Ectodermal cell (in vitro differentiated cells): ENCODE data around the gene ACKR2.

Experiments
- H3K27ac ChIP-seq: 2 replicates; pipeline ENCODE4 v1.7.0; 2013; ENCODE audit warnings: mild to moderate bottlenecking, low read depth, low read length; ENCODE audit not compliant: insufficient read depth, poor library complexity, severe bottlenecking
- H3K27me3 ChIP-seq: 2 replicates; pipeline ENCODE4 v1.7.0; 2013; ENCODE audit warnings: mild to moderate bottlenecking, low read length; ENCODE audit not compliant: insufficient read depth, control insufficient read depth, poor library complexity, severe bottlenecking
- H3K36me3 ChIP-seq: one replicate; pipeline ENCODE4 v1.7.0; 2013; ENCODE audit warnings: low read length; ENCODE audit not compliant: control insufficient read depth, insufficient read depth
- H3K4me1 ChIP-seq: one replicate; pipeline ENCODE4 v1.7.0; 2013; ENCODE audit warnings: low read length; ENCODE audit not compliant: control insufficient read depth, insufficient read depth
- H3K4me3 ChIP-seq: 2 replicates; pipeline ENCODE4 v1.7.0; 2013; ENCODE audit warnings: low read depth, low read length, control low read depth; ENCODE audit not compliant: insufficient read depth
- H3K9me3 ChIP-seq: 2 replicates; pipeline ENCODE4 v1.7.0; 2013; ENCODE audit warnings: mild to moderate bottlenecking, low read length, moderate library complexity; ENCODE audit not compliant: control insufficient read depth
- WGBS, 2 experiments: methylation state at CpG; one replicate each; pipeline ENCODE4 v1.1.7; 2013; ENCODE audit warnings: missing lambda C conversion rate in 2 of 2; 5-methylcytosine and 5-hydroxymethylcytosine counted together

Gene ACKR2

GRCh38 chr3:42778644-42779043 is 30.6 kb upstream of the ACKR2 start:
- Histone ChIP-seq H3K9me3 (no peaks in the 10 kb centered on the region), H3K4me3 (no peak overlapping the region), H3K27ac (no peak overlapping the region), H3K27me3 (no peaks in the 10 kb centered on the region), H3K4me1 (no peaks in the 10 kb centered on the region), H3K36me3 (no peaks in the 10 kb centered on the region)
- 94 to 96% methylated on average over 2 of the region's 2 CpGs for WGBS, 2 experiments

- no peak overlapping the region for H3K4me3 ChIP-seq
- no peaks in the 10 kb centered on the region for H3K36me3 ChIP-seq
- H3K9me3 ChIP-seq, result no peaks in the 10 kb centered on the region
- no peaks in the 10 kb centered on the region for H3K27me3 ChIP-seq
- no peak overlapping the region for H3K27ac ChIP-seq
- no peaks in the 10 kb centered on the region for H3K4me1 ChIP-seq
- 94 to 98% methylated on average over 2 to 3 of the region's 3 CpGs for WGBS, 2 experiments
Measured at GRCh38 chr3:42780398-42780797, 28.8 kb upstream of the ACKR2 start.

DNA sequence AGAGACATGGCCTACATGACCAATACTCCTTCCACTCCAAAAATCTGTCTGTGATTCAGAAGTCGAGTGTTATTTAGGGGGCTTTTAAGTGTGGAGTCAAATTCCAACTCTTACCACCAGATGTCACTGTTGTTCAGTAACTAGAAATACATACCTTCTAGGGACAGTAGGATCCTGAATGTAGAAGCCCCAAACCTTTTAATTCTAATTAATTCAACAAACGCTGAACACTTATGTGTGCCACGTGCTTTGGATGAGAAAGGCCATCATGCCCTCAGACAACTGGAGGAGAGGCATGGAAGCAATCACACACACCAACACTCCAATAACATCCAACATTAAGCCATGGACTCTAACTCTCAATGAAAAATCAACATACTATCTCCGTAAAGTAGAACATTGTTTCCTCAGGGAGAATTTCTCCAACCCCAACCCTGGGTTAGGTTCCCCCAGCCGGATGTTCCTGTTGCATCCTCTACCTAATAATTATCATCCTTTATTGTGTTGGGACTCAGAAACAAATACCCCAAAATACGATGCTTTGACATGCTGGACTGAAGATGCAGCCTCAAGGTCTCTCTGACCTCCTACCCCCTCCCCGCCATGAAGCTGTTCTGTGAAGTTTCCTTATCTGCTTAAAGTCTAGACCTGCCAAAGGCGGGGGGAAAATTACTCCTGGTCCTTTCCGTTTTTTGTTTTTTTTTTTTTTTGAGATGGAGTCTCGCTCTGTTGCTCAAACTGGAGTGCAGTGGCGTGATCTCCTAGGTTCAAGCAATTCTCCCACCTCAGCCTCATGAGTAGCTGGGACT is 28.1 kb upstream of the ACKR2 start:
- Histone ChIP-seq H3K27me3 (no peaks in the 10 kb centered on the region), H3K9me3 (no peaks in the 10 kb centered on the region), H3K4me3 (no peak overlapping the region), H3K36me3 (no peaks in the 10 kb centered on the region), H3K4me1 (no peaks in the 10 kb centered on the region), H3K27ac (no peak overlapping the region)
- WGBS, 2 experiments, result 76 to 79% methylated on average over 11 of the region's 11 CpGs

- H3K27me3 ChIP-seq, result no peaks in the 10 kb centered on the region
- no peaks in the 10 kb centered on the region for H3K9me3 ChIP-seq
- no peaks in the 10 kb centered on the region for H3K4me1 ChIP-seq
- no peaks in the 10 kb centered on the region for H3K36me3 ChIP-seq
- 94 to 100% methylated on average over 1 of the region's 1 CpG for WGBS, 2 experiments
- H3K4me3 ChIP-seq, result no peak overlapping the region
- H3K27ac ChIP-seq, result no peak overlapping the region
Measured at GRCh38 chr3:42786212-42786611, 23.0 kb upstream of the ACKR2 start.

DNA sequence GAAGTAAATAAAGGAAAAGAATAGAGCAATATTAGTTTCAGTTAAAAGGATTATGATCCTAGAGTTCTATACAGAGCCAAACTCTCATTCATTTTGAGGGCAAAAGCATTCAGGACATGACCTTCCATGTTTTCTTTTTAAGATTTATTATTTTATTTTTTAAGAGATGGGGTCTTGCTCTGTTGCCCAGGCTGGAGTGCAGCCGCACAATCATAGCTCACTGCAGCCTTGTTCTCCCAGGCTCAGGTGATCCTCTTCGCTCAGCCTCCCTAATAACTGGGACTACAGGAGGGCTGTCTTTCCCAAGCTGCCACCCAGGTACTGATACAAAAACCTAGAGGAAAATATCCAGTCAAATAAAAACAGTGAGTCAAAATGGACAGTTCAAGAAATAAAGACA is 22.6 kb upstream of the ACKR2 start:
- Histone ChIP-seq H3K27me3 (no peaks in the 10 kb centered on the region), H3K9me3 (no peaks in the 10 kb centered on the region), H3K27ac (no peak overlapping the region), H3K4me3 (no peak overlapping the region), H3K36me3 (no peaks in the 10 kb centered on the region), H3K4me1 (no peaks in the 10 kb centered on the region)
- WGBS, 2 experiments, result 95 to 98% methylated on average over 2 of the region's 2 CpGs

DNA sequence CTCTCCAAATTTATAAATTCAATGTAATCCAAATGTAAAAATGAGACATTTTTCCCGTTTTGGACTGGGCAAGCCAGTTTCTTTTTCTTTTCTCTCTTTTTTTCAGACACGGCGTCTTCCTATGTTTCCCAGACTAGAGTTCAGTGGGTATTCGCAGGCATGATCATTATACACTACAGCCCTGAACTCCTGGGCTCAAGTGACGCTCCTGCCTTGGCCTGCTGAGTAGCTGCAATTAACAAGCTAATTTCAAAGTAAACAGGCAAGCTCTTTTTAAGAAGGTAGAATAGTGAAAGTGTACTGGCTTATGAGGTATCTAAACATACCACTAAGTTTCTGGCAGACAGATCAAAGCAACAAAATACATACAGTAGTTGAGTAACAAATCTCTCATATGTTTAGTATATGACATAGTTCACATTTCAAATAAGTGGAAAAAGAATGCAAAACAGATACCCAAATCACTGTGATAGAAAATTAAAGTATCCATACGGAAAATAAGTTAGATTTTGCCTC is 18.5 kb upstream of the ACKR2 start:
- peaks cover 6% of the 10 kb centered on the region for H3K36me3 ChIP-seq
- H3K27me3 ChIP-seq, result no peaks in the 10 kb centered on the region
- WGBS, 2 experiments, result 90 to 94% methylated on average over 4 to 5 of the region's 6 CpGs
- no peaks in the 10 kb centered on the region for H3K4me1 ChIP-seq
- no peak overlapping the region for H3K27ac ChIP-seq
- no peaks in the 10 kb centered on the region for H3K9me3 ChIP-seq
- H3K4me3 ChIP-seq, result no peak overlapping the region

- H3K27ac ChIP-seq, result no peak overlapping the region
- H3K36me3 ChIP-seq, result peaks cover 6% of the 10 kb centered on the region
- WGBS, 2 experiments, result 97 to 98% methylated on average over 2 of the region's 2 CpGs
- H3K27me3 ChIP-seq, result no peaks in the 10 kb centered on the region
- H3K9me3 ChIP-seq, result no peaks in the 10 kb centered on the region
- H3K4me1 ChIP-seq, result no peaks in the 10 kb centered on the region
- H3K4me3 ChIP-seq, result no peak overlapping the region
Measured at GRCh38 chr3:42795621-42796181, 13.5 kb upstream of the ACKR2 start.

DNA sequence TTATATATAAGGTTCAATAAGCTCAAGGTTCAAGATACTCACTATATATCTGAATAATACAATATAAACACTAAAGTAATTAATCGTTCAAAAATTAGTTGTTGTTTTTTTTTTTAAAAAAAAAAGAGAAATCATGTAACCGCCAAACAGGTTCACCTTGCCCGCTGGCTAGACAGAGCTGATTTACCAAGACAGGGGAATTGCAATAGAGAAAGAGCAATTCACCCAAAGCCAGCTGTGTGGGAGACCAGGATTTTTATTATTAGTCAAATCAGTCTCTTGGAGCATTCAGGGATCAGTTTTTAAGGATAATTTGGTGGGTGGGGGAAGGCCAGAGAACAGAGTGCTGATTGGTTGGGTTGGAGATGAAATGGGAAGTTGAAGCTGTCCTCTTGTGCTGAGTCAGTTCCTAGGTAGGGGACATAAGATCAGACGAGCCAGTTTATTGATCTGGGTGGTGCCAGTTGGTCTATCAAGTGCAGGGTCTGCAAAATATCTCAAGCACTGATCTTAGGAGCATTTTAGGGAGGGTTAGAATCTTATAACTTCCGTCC is 12.8 kb upstream of the ACKR2 start:
- H3K4me3 ChIP-seq, result no peak overlapping the region
- H3K9me3 ChIP-seq, result no peaks in the 10 kb centered on the region
- no peak overlapping the region for H3K27ac ChIP-seq
- no peaks in the 10 kb centered on the region for H3K4me1 ChIP-seq
- H3K36me3 ChIP-seq, result peaks cover 6% of the 10 kb centered on the region
- 90 to 94% methylated on average over 4 of the region's 5 CpGs for WGBS, 2 experiments
- H3K27me3 ChIP-seq, result no peaks in the 10 kb centered on the region

DNA sequence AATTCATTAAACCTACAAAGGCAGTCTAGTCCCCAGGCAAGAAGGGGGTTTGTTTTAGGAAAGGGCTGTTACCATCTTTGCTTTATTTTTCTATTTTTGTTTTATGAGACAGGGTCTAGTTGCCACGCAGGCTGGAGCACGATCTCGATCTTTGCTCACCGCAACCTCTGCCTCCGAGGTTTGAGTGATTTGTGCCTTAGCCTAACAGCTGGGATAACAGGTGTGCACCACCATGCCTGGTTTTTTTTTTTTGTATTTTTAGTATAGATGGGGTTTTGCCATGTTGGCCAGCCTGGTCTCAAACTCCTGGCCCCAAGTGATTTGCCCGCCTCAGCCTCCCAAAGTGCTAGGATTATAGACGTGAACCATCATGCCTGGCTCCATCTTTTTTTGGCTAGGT is 9.9 kb upstream of the ACKR2 start:
- no peak overlapping the region for H3K4me3 ChIP-seq
- no peaks in the 10 kb centered on the region for H3K4me1 ChIP-seq
- H3K27me3 ChIP-seq, result no peaks in the 10 kb centered on the region
- WGBS, 2 experiments, result 81% methylated on average over 7 of the region's 7 CpGs
- no peaks in the 10 kb centered on the region for H3K36me3 ChIP-seq
- no peak overlapping the region for H3K27ac ChIP-seq
- no peaks in the 10 kb centered on the region for H3K9me3 ChIP-seq

- H3K4me1 ChIP-seq, result peaks cover 2% of the 10 kb centered on the region
- H3K4me3 ChIP-seq, result no peak overlapping the region
- no peaks in the 10 kb centered on the region for H3K36me3 ChIP-seq
- 95 to 96% methylated on average over 2 of the region's 2 CpGs for WGBS, 2 experiments
- no peak overlapping the region for H3K27ac ChIP-seq
- H3K27me3 ChIP-seq, result peaks cover 9% of the 10 kb centered on the region
- H3K9me3 ChIP-seq, result no peaks in the 10 kb centered on the region
Measured at GRCh38 chr3:42800251-42800650, 9.0 kb upstream of the ACKR2 start.
